CD4-positive, alpha-beta T cell treated with Interleukin-15 for 1 hour (primary cell): ENCODE results near the gene PGAP2.
"Not testable (repeated sequence)": the region's sequence is repeated elsewhere in the genome, so short reads cannot be mapped to it uniquely, and the experiment has no call there.

Experiments
- DNase-seq: peaks from one replicate; pipeline ENCODE4 v3.0.0-alpha.2; 2020

Gene PGAP2

GRCh38 chr11:3807909-3808860, at the start of gene PGAP2:
PGAP2 (plus strand) TSS chr11:3808560; CDS start chr11:3811260, 2,700 bp downstream.
- peak; percentile 56 for DNase-seq

- DNase-seq: no peak
Measured at GRCh38 chr11:3764266-3764665, 44.1 kb upstream of the PGAP2 start.

GRCh38 chr11:3766836-3767235, 41.5 kb upstream of the PGAP2 start:
- DNase-seq: not testable (repeated sequence)

- no peak for DNase-seq
Measured at GRCh38 chr11:3767536-3767935, 40.8 kb upstream of the PGAP2 start.

GRCh38 chr11:3773180-3773579, 35.2 kb upstream of the PGAP2 start:
- no peak for DNase-seq

- no peak for DNase-seq
Measured at GRCh38 chr11:3775736-3776406, 32.5 kb upstream of the PGAP2 start.

GRCh38 chr11:3781423-3781822, 26.9 kb upstream of the PGAP2 start:
- no peak for DNase-seq

- DNase-seq: no peak
Measured at GRCh38 chr11:3782963-3783362, 25.4 kb upstream of the PGAP2 start.

GRCh38 chr11:3783611-3784010, 24.7 kb upstream of the PGAP2 start:
- DNase-seq: no peak

- DNase-seq: no peak
Measured at GRCh38 chr11:3786781-3787428, 21.5 kb upstream of the PGAP2 start.

GRCh38 chr11:3794387-3794786, 14.0 kb upstream of the PGAP2 start:
- DNase-seq: not testable (repeated sequence)

- DNase-seq: no peak
Measured at GRCh38 chr11:3795131-3796001, 13.0 kb upstream of the PGAP2 start.

GRCh38 chr11:3796002-3796311, 12.4 kb upstream of the PGAP2 start:
- DNase-seq: no peak

GRCh38 chr11:3796346-3796745, 12.0 kb upstream of the PGAP2 start:
- no peak for DNase-seq

GRCh38 chr11:3796801-3797328, 11.5 kb upstream of the PGAP2 start:
- no peak for DNase-seq

GRCh38 chr11:3797329-3798090, 10.8 kb upstream of the PGAP2 start, which contains the start of gene NUP98:
NUP98 (minus strand) TSS chr11:3797554; CDS start chr11:3782117, 15,437 bp downstream.
- peak; percentile 100 for DNase-seq

- no peak for DNase-seq
Measured at GRCh38 chr11:3799143-3799542, 9.2 kb upstream of the PGAP2 start.

- no peak for DNase-seq
Measured at GRCh38 chr11:3799873-3800272, 8.5 kb upstream of the PGAP2 start.

GRCh38 chr11:3802011-3802790, 6.2 kb upstream of the PGAP2 start:
- no peak for DNase-seq

GRCh38 chr11:3803726-3804495, 4.4 kb upstream of the PGAP2 start:
- no peak for DNase-seq
